Mammary epithelial cell (primary cell): Measurements from ENCODE around the gene MAML1.
"Not testable (repeated sequence)": the region's sequence is repeated elsewhere in the genome, so short reads cannot be mapped to it uniquely, and the experiment has no call there.

Source experiments
- EZH2 ChIP-seq: IDR thresholded peaks from 2 replicates; pipeline ENCODE4 v1.6.1; 2012; ENCODE audit warnings: low read length, inconsistent platforms, borderline replicate concordance
- TF ChIP-seq, protein P1 (sequence below), 2 donors: IDR thresholded peaks in 1 of 2; conservative IDR thresholded peaks in 1 of 2; 2 replicates each; pipeline ENCODE4 v1.5.1; 2011 to 2012; ENCODE audit warnings: inconsistent platforms in 2 of 2, low read length in 2 of 2, mild to moderate bottlenecking in 2 of 2, control low read depth in 1 of 2, low read depth in 1 of 2; ENCODE audit not compliant: insufficient read depth in 1 of 2; ENCODE audit errors: extremely low read depth in 1 of 2

DNA sequence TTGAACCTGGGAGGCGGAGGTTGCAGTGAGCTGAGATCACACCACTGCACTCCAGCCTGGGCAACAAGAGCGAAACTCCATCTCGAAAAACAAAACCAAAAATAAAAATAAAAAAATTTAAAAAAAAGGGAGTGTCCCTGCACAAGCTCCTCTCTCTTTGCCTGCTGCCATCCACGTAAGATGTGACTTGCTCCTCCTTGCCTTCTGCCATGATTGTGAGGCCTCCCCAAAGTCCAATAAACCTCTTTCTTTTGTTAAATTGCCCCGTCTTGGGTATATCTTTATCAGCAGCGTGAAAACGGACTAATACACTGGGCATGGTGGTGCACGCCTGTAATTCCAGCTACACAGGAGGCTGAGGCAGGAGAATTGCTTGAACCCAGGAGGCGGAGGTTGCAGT lies 56.7 kb downstream of the MAML1 start:
- TF ChIP-seq, protein P1, sequence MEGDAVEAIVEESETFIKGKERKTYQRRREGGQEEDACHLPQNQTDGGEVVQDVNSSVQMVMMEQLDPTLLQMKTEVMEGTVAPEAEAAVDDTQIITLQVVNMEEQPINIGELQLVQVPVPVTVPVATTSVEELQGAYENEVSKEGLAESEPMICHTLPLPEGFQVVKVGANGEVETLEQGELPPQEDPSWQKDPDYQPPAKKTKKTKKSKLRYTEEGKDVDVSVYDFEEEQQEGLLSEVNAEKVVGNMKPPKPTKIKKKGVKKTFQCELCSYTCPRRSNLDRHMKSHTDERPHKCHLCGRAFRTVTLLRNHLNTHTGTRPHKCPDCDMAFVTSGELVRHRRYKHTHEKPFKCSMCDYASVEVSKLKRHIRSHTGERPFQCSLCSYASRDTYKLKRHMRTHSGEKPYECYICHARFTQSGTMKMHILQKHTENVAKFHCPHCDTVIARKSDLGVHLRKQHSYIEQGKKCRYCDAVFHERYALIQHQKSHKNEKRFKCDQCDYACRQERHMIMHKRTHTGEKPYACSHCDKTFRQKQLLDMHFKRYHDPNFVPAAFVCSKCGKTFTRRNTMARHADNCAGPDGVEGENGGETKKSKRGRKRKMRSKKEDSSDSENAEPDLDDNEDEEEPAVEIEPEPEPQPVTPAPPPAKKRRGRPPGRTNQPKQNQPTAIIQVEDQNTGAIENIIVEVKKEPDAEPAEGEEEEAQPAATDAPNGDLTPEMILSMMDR (conservative IDR thresholded peaks at IDR 0.05 in 1 of 2, IDR thresholded peaks at IDR 0.05 in 1 of 2; ENCODE audit: extremely low read depth in 1 of 2, insufficient read depth in 1 of 2, low read depth in 1 of 2, low read length in 2 of 2) = not testable (repeated sequence)
- not testable (repeated sequence) for TF ChIP-seq EZH2
